GDM1 (cell line): ENCODE data around the gene ADRB2.
"Not testable (repeated sequence)": the region's sequence is repeated elsewhere in the genome, so short reads cannot be mapped to it uniquely, and the experiment has no call there.

Experiments used
- DNase-seq: peaks from one replicate; lab custom pipeline; 2025; lab: John Stamatoyannopoulos, UW

Gene ADRB2

GRCh38 chr5:148826053-148826738, at the start of gene ADRB2:
Gene ADRB2 (plus strand): TSS chr5:148826611. CDS start chr5:148826832, 221 bp downstream.
- DNase-seq: peak; percentile 93

GRCh38 chr5:148776780-148777179, 49.6 kb upstream of the ADRB2 start:
- DNase-seq: no peak

GRCh38 chr5:148778882-148779281, 47.5 kb upstream of the ADRB2 start:
- peak; percentile 24 for DNase-seq

GRCh38 chr5:148780711-148781110, 45.7 kb upstream of the ADRB2 start:
- DNase-seq: no peak

- no peak for DNase-seq
These were observed 44.6 kb upstream of the ADRB2 start for GRCh38 chr5:148781766-148782165.

GRCh38 chr5:148785223-148785622, 41.2 kb upstream of the ADRB2 start:
- DNase-seq: no peak

- no peak for DNase-seq
These were observed 40.0 kb upstream of the ADRB2 start for GRCh38 chr5:148786456-148786855.

GRCh38 chr5:148788636-148789035, 37.8 kb upstream of the ADRB2 start:
- no peak for DNase-seq

- no peak for DNase-seq
These were observed 35.7 kb upstream of the ADRB2 start for GRCh38 chr5:148790545-148791333.

GRCh38 chr5:148791334-148791667, 35.1 kb upstream of the ADRB2 start:
- no peak for DNase-seq

GRCh38 chr5:148791696-148792095, 34.7 kb upstream of the ADRB2 start:
- no peak for DNase-seq

- DNase-seq: no peak
These were observed 33.7 kb upstream of the ADRB2 start for GRCh38 chr5:148792744-148793143.

GRCh38 chr5:148793261-148793660, 33.1 kb upstream of the ADRB2 start:
- no peak for DNase-seq

- no peak for DNase-seq
These were observed 32.1 kb upstream of the ADRB2 start for GRCh38 chr5:148794275-148794674.

GRCh38 chr5:148794729-148795561, 31.5 kb upstream of the ADRB2 start:
- no peak for DNase-seq

GRCh38 chr5:148796936-148797335, 29.5 kb upstream of the ADRB2 start:
- no peak for DNase-seq

GRCh38 chr5:148798786-148799185, 27.6 kb upstream of the ADRB2 start:
- DNase-seq: no peak

- no peak for DNase-seq
These were observed 26.5 kb upstream of the ADRB2 start for GRCh38 chr5:148799737-148800527.

GRCh38 chr5:148801682-148802276, 24.6 kb upstream of the ADRB2 start:
- DNase-seq: no peak

- not testable (repeated sequence) for DNase-seq
These were observed 23.0 kb upstream of the ADRB2 start for GRCh38 chr5:148803451-148803850.

GRCh38 chr5:148804393-148804792, 22.0 kb upstream of the ADRB2 start:
- DNase-seq: no peak
